ENCODE results near the gene FBLN1.

GRCh38 chr22:45576730-45577464 lies 74.2 kb downstream of the FBLN1 start:
- TF ChIP-seq CTCF (IDR thresholded peaks at IDR 0.05; ENCODE audit: low read depth, low read length) (no peak), EZH2phosphoT487 (IDR thresholded peaks at IDR 0.05; ENCODE audit: low read depth) (no peak)
